Astrocyte (in vitro differentiated cells and primary cell): ENCODE data around the gene FAM209B. TPM values are rescaled to one million over a fixed set of nuclear protein-coding genes. Genes with fewer than 3 reads are reported as not detected.

Experiments used
- DNase-seq: peaks from one replicate; pipeline ENCODE4 v3.0.0-alpha.2; 2010; ENCODE audit warnings: low read depth
- FAIRE-seq: peaks from 2 replicates; lab custom pipeline; 2011; peaks lifted over from hg19 to GRCh38; lab: Jason Lieb, UNC
- H2AFZ ChIP-seq: 2 replicates; pipeline ENCODE4 v1.6.0; 2012; ENCODE audit warnings: low read depth, low read length, inconsistent platforms
- H3K27ac ChIP-seq: 2 replicates; pipeline ENCODE4 v1.5.1; 2011; ENCODE audit warnings: low read depth, low read length, inconsistent platforms
- H3K27me3 ChIP-seq: 2 replicates; pipeline ENCODE4 v1.6.0; 2011; ENCODE audit warnings: low read length, inconsistent platforms; ENCODE audit not compliant: insufficient read depth
- H3K36me3 ChIP-seq: 2 replicates; pipeline ENCODE4 v1.5.1; 2011; ENCODE audit warnings: low read length, inconsistent platforms; ENCODE audit not compliant: insufficient read depth
- H3K4me1 ChIP-seq: 2 replicates; pipeline ENCODE4 v1.5.1; 2011; ENCODE audit warnings: low read length, inconsistent platforms; ENCODE audit not compliant: insufficient read depth
- H3K4me2 ChIP-seq: 2 replicates; pipeline ENCODE4 v1.6.0; 2012; ENCODE audit warnings: low read length, inconsistent platforms
- H3K4me3 ChIP-seq: 2 replicates; pipeline ENCODE4 v1.5.1; 2011; ENCODE audit warnings: low read depth, mild to moderate bottlenecking, low read length, inconsistent platforms; ENCODE audit not compliant: insufficient read depth
- H3K79me2 ChIP-seq: 2 replicates; pipeline ENCODE4 v1.6.0; 2012; ENCODE audit warnings: mild to moderate bottlenecking, low read length, inconsistent platforms; ENCODE audit not compliant: insufficient read depth
- H3K9ac ChIP-seq: 2 replicates; pipeline ENCODE4 v1.6.0; 2012; ENCODE audit warnings: mild to moderate bottlenecking, low read length, inconsistent platforms
- H3K9me3 ChIP-seq: 2 replicates; pipeline ENCODE4 v1.5.1; 2012; ENCODE audit warnings: low read depth, mild to moderate bottlenecking, low read length, inconsistent platforms; ENCODE audit not compliant: insufficient read depth
- H4K20me1 ChIP-seq: 2 replicates; pipeline ENCODE4 v1.6.0; 2012; ENCODE audit warnings: low read length, inconsistent platforms; ENCODE audit not compliant: insufficient read depth
- H3K27ac Mint-ChIP-seq: one replicate; pipeline ENCODE4 v1.8.0; 2021; ENCODE audit warnings: mild to moderate bottlenecking, mixed read lengths; ENCODE audit not compliant: unreplicated experiment
- H3K27me3 Mint-ChIP-seq: one replicate; pipeline ENCODE4 v1.8.0; 2021; ENCODE audit warnings: low read depth, mixed read lengths; ENCODE audit not compliant: unreplicated experiment
- H3K36me3 Mint-ChIP-seq: one replicate; pipeline ENCODE4 v1.8.0; 2021; ENCODE audit warnings: low read depth, mixed read lengths; ENCODE audit not compliant: unreplicated experiment
- H3K4me1 Mint-ChIP-seq: one replicate; pipeline ENCODE4 v1.8.0; 2021; ENCODE audit warnings: low read depth, mixed read lengths; ENCODE audit not compliant: unreplicated experiment
- H3K4me3 Mint-ChIP-seq: one replicate; pipeline ENCODE4 v1.8.0; 2021; ENCODE audit warnings: mild to moderate bottlenecking, moderate library complexity, mixed read lengths; ENCODE audit not compliant: unreplicated experiment
- H3K9me3 Mint-ChIP-seq: one replicate; pipeline ENCODE4 v1.8.0; 2021; ENCODE audit warnings: mild to moderate bottlenecking, mixed read lengths; ENCODE audit not compliant: unreplicated experiment
- CTCF ChIP-seq: IDR thresholded peaks from 2 replicates; pipeline ENCODE4 v1.5.1; 2011; ENCODE audit warnings: low read depth, mild to moderate bottlenecking, inconsistent platforms, low read length, moderate library complexity; ENCODE audit not compliant: insufficient read depth
- EZH2 ChIP-seq: IDR thresholded peaks from 2 replicates; pipeline ENCODE4 v1.6.1; 2012; ENCODE audit warnings: mild to moderate bottlenecking, low read length, inconsistent platforms; ENCODE audit not compliant: insufficient read depth
- total RNA-seq: library from RNA; stranded (reverse); gene quantifications from 2 replicates; pipeline ENCODE4 v1.2.1, GENCODE V29; 2021

Gene FAM209B
- total RNA-seq, 1 donor from 2014 or later: not detected

DNA sequence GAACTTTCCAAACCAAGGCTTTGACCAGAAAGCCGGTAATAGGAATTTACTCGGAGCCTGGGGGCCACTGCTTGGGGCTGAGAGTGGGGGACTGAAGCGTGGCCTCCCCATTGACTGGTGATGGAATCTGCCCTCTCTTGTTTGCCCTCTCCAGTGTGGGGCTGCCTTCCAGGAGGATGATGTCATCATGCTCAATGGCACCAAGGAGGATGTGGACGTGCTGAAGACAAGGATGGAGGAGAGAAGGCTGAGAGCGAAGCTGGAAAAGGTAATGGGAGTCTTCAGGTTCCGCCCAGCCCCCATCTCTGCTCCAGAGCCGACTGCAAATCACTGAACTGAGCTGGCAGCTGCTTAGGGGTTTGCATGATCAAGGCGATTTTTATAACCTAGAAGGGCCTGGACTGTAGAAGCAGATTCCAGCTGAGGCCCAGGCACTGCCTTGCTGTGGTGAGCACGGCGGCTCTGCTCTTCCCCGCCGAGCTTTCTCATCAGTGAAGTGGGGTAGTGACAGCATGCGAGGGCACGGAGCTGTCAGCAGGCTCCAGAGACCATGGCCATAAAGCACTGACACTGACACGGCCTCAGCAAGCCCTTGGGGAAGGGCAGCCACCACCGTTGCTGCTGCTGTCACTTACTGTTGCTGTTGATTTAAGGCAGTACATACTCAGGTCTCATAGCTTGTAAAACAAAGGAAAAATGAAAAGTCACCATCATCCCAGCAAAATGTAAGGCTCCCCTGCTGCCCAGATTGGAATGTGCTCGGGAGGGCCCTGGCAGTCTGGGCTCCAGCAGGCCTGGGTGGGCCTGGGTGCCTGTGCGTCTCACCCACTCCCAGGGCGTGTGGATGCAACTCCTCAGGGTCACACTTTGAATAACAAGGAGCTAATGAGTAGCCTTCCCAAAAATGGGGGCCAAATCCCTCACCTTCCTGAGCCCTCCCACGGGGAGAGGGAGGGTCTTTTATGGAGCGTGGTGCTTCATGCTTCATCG lies 19.6 kb upstream of the FAM209B start:
- Histone ChIP-seq H3K27me3 (no peaks in the 10 kb centered on the region), H3K4me3 (no peak overlapping the region), H3K4me1 (no peaks in the 10 kb centered on the region), H3K9me3 (no peaks in the 10 kb centered on the region), H3K9ac (no peak overlapping the region), H3K27ac (no peak overlapping the region), H3K4me2 (no peak overlapping the region), H3K79me2 (peaks cover 3% of the 10 kb centered on the region), H2AFZ (no peak overlapping the region), H3K36me3 (peaks cover 18% of the 10 kb centered on the region), H4K20me1 (peaks cover 4% of the 10 kb centered on the region)
- Mint-ChIP-seq H3K27me3 (no peaks in the 10 kb centered on the region), H3K4me1 (peaks cover 16% of the 10 kb centered on the region), H3K4me3 (no peak overlapping the region), H3K36me3 (peaks cover 12% of the 10 kb centered on the region), H3K27ac (no peak overlapping the region), H3K9me3 (peaks cover 1% of the 10 kb centered on the region)
- no peak for FAIRE-seq
- no peak for TF ChIP-seq CTCF
- no peak for DNase-seq

- H3K27me3 ChIP-seq: no peaks in the 10 kb centered on the region
- no peak overlapping the region for H3K4me3 ChIP-seq
- no peaks in the 10 kb centered on the region for H3K79me2 ChIP-seq
- peaks cover 4% of the 10 kb centered on the region for H4K20me1 ChIP-seq
- peaks cover 11% of the 10 kb centered on the region for H3K9me3 Mint-ChIP-seq
- DNase-seq: no peak
- no peak overlapping the region for H3K27ac Mint-ChIP-seq
- H3K4me1 ChIP-seq: no peaks in the 10 kb centered on the region
- H3K36me3 Mint-ChIP-seq: peaks cover 30% of the 10 kb centered on the region
- no peak for TF ChIP-seq CTCF
- TF ChIP-seq EZH2: no peak
- H3K4me2 ChIP-seq: no peak overlapping the region
- FAIRE-seq: no peak
- no peak overlapping the region for H3K27ac ChIP-seq
- H3K4me1 Mint-ChIP-seq: peaks cover 16% of the 10 kb centered on the region
- H3K36me3 ChIP-seq: peaks cover 28% of the 10 kb centered on the region
- H3K9me3 ChIP-seq: peaks cover 5% of the 10 kb centered on the region
- H2AFZ ChIP-seq: no peak overlapping the region
- H3K27me3 Mint-ChIP-seq: no peaks in the 10 kb centered on the region
- no peak overlapping the region for H3K9ac ChIP-seq
- no peak overlapping the region for H3K4me3 Mint-ChIP-seq
Observed at GRCh38 chr20:56516631-56517030, 16.4 kb upstream of the FAM209B start.

- Mint-ChIP-seq H3K9me3 (peaks cover 11% of the 10 kb centered on the region), H3K4me1 (peaks cover 16% of the 10 kb centered on the region), H3K27me3 (no peaks in the 10 kb centered on the region), H3K27ac (no peak overlapping the region), H3K36me3 (peaks cover 33% of the 10 kb centered on the region), H3K4me3 (no peak overlapping the region)
- peaks cover 5% of the 10 kb centered on the region for H3K9me3 ChIP-seq
- H4K20me1 ChIP-seq: peaks cover 4% of the 10 kb centered on the region
- no peak overlapping the region for H3K27ac ChIP-seq
- peaks cover 28% of the 10 kb centered on the region for H3K36me3 ChIP-seq
- H3K27me3 ChIP-seq: no peaks in the 10 kb centered on the region
- TF ChIP-seq CTCF (no peak), EZH2 (no peak)
- no peak overlapping the region for H2AFZ ChIP-seq
- H3K79me2 ChIP-seq: no peaks in the 10 kb centered on the region
- no peak overlapping the region for H3K4me2 ChIP-seq
- H3K4me1 ChIP-seq: no peaks in the 10 kb centered on the region
- DNase-seq (no peak), FAIRE-seq (no peak)
- no peak overlapping the region for H3K9ac ChIP-seq
- H3K4me3 ChIP-seq: no peak overlapping the region
Observed at GRCh38 chr20:56517211-56517610, 15.8 kb upstream of the FAM209B start.
